ENCODE results near the gene SOX15. TPM values are rescaled to one million over a fixed set of nuclear protein-coding genes. Genes with fewer than 3 reads are reported as not detected.

SOX15 gene
- total and polyA plus RNA-seq, 2 of the 13 experiments (the other 11 are each of a cell fraction or from before 2014, with no cell fraction given) = 0.07 to 0.18 TPM

DNA sequence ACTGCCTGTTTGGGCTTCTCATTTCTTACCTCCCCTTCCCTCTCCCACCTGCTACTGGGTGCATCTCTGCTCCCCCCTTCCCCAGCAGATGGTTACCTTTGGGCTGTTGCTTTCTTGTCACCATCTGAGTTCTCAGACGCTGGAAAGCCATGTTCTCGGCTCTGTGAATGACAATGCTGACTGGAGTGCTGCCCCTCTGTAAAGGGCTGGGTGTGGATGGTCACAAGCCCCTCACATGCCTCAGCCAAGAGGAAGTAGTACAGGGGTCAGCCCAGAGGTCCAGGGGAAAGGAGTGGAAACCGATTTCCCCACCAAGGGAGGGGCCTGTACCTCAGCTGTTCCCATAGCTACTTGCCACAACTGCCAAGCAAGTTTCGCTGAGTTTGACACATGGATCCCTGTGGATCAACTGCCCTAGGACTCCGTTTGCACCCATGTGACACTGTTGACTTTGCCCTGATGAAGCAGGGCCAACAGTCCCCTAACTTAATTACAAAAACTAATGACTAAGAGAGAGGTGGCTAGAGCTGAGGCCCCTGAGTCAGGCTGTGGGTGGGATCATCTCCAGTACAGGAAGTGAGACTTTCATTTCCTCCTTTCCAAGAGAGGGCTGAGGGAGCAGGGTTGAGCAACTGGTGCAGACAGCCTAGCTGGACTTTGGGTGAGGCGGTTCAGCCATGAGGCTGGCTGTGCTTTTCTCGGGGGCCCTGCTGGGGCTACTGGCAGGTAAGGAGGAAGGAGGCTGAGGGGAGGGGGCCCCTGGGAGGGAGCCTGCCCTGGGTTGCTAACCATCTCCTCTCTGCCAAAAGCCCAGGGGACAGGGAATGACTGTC is 10.7 kb downstream of the SOX15 start, which contains the start of gene CD68 (continued):
- peak in 1 of 2 experiments; percentile 28; a peak in 1 of 4 replicates for TF ChIP-seq KLF16 (CRISPR knock-in tag; IDR thresholded peaks at IDR 0.05)
- peak; percentile 88 for TF ChIP-seq ZNF605 (CRISPR knock-in tag; IDR thresholded peaks at IDR 0.05)
- TF ChIP-seq ETS1 (CRISPR knock-in tag; IDR thresholded peaks at IDR 0.05) = no peak
- no peak; the same call in 1 of the 2 replicates for TF ChIP-seq ZNF83 (CRISPR knock-in tag; IDR thresholded peaks at IDR 0.05; ENCODE audit: borderline replicate concordance)
- 0 out of 2 replicates have a peak, but pooled peaks have one; percentile 56 for TF ChIP-seq ZNF142 (CRISPR knock-in tag; IDR thresholded peaks at IDR 0.05)
- no peak for TF ChIP-seq ZNF564 (CRISPR knock-in tag; IDR thresholded peaks at IDR 0.05)
- TF ChIP-seq ZNF367 (CRISPR knock-in tag; IDR thresholded peaks at IDR 0.05; ENCODE audit: borderline replicate concordance) = 0 out of 2 replicates have a peak, but pooled peaks have one; percentile 14
- TF ChIP-seq ZHX2 (IDR thresholded peaks at IDR 0.05; ENCODE audit: low read depth) = no peak
- no peak for TF ChIP-seq ZHX2 (CRISPR knock-in tag; IDR thresholded peaks at IDR 0.05; ENCODE audit: borderline replicate concordance)
- TF ChIP-seq, protein P1, sequence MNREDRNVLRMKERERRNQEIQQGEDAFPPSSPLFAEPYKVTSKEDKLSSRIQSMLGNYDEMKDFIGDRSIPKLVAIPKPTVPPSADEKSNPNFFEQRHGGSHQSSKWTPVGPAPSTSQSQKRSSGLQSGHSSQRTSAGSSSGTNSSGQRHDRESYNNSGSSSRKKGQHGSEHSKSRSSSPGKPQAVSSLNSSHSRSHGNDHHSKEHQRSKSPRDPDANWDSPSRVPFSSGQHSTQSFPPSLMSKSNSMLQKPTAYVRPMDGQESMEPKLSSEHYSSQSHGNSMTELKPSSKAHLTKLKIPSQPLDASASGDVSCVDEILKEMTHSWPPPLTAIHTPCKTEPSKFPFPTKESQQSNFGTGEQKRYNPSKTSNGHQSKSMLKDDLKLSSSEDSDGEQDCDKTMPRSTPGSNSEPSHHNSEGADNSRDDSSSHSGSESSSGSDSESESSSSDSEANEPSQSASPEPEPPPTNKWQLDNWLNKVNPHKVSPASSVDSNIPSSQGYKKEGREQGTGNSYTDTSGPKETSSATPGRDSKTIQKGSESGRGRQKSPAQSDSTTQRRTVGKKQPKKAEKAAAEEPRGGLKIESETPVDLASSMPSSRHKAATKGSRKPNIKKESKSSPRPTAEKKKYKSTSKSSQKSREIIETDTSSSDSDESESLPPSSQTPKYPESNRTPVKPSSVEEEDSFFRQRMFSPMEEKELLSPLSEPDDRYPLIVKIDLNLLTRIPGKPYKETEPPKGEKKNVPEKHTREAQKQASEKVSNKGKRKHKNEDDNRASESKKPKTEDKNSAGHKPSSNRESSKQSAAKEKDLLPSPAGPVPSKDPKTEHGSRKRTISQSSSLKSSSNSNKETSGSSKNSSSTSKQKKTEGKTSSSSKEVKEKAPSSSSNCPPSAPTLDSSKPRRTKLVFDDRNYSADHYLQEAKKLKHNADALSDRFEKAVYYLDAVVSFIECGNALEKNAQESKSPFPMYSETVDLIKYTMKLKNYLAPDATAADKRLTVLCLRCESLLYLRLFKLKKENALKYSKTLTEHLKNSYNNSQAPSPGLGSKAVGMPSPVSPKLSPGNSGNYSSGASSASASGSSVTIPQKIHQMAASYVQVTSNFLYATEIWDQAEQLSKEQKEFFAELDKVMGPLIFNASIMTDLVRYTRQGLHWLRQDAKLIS (CRISPR knock-in tag; IDR thresholded peaks at IDR 0.05) = no peak; the same call in 1 of the 2 replicates

Measured in HepG2 (cell line).